Osteoblast (primary cell): ENCODE results near the gene CCNL2. TPM values are rescaled to one million over a fixed set of nuclear protein-coding genes. Genes with fewer than 3 reads are reported as not detected.

Source experiments
- DNase-seq: peaks from one replicate; pipeline ENCODE4 v3.0.0; 2011; ENCODE audit warnings: low spot score, mixed read lengths; ENCODE audit not compliant: insufficient read length; ENCODE audit errors: missing footprints
- H2AFZ ChIP-seq: 2 replicates; pipeline ENCODE4 v1.6.0; 2011; ENCODE audit warnings: mild to moderate bottlenecking, low read length
- H3K27ac ChIP-seq: 2 replicates; pipeline ENCODE4 v1.5.1; 2011; ENCODE audit warnings: mild to moderate bottlenecking, low read depth, low read length, moderate library complexity
- H3K27me3 ChIP-seq: 2 replicates; pipeline ENCODE4 v1.6.0; 2012; ENCODE audit warnings: mild to moderate bottlenecking, control low read depth, inconsistent platforms, low read length, moderate library complexity; ENCODE audit not compliant: insufficient read depth
- H3K36me3 ChIP-seq: 2 replicates; pipeline ENCODE4 v1.5.1; 2011; ENCODE audit warnings: mild to moderate bottlenecking, low read length, control low read depth, moderate library complexity; ENCODE audit not compliant: insufficient read depth
- H3K4me1 ChIP-seq: 2 replicates; pipeline ENCODE4 v1.5.1; 2011; ENCODE audit warnings: mild to moderate bottlenecking, low read length, control low read depth, moderate library complexity; ENCODE audit not compliant: insufficient read depth
- H3K4me2 ChIP-seq: 2 replicates; pipeline ENCODE4 v1.6.0; 2011; ENCODE audit warnings: mild to moderate bottlenecking, low read length; ENCODE audit not compliant: insufficient read depth
- H3K4me3 ChIP-seq: fragments of 200-600 bp; sonication (generic); 3 replicates; pipeline ENCODE4 v1.5.1; 2012; ENCODE audit warnings: mild to moderate bottlenecking, low read length, inconsistent platforms; ENCODE audit not compliant: insufficient read depth
- H3K79me2 ChIP-seq: 2 replicates; pipeline ENCODE4 v1.6.0; 2012; ENCODE audit warnings: mild to moderate bottlenecking, low read length, control low read depth, inconsistent platforms; ENCODE audit not compliant: insufficient read depth
- H3K9me3 ChIP-seq: 2 replicates; pipeline ENCODE4 v1.5.1; 2011; ENCODE audit warnings: low read depth, low read length, control low read depth
- H4K20me1 ChIP-seq: 2 replicates; pipeline ENCODE4 v1.6.0; 2012; ENCODE audit warnings: mild to moderate bottlenecking, low read length, control low read depth; ENCODE audit not compliant: insufficient read depth
- total RNA-seq: library from RNA; depleted of rRNA; stranded (reverse); fragments of >200 nt; gene quantifications from 2 replicates; pipeline ENCODE4 v1.2.3, GENCODE V29; 2012
- TF ChIP-seq, protein P1 (sequence below): IDR thresholded peaks from 2 replicates; pipeline ENCODE4 v1.5.1; 2011; ENCODE audit warnings: mild to moderate bottlenecking, low read depth, low read length, moderate library complexity; ENCODE audit errors: extremely low read depth

CCNL2 gene
- total RNA-seq, 1 donor = 138 TPM

DNA sequence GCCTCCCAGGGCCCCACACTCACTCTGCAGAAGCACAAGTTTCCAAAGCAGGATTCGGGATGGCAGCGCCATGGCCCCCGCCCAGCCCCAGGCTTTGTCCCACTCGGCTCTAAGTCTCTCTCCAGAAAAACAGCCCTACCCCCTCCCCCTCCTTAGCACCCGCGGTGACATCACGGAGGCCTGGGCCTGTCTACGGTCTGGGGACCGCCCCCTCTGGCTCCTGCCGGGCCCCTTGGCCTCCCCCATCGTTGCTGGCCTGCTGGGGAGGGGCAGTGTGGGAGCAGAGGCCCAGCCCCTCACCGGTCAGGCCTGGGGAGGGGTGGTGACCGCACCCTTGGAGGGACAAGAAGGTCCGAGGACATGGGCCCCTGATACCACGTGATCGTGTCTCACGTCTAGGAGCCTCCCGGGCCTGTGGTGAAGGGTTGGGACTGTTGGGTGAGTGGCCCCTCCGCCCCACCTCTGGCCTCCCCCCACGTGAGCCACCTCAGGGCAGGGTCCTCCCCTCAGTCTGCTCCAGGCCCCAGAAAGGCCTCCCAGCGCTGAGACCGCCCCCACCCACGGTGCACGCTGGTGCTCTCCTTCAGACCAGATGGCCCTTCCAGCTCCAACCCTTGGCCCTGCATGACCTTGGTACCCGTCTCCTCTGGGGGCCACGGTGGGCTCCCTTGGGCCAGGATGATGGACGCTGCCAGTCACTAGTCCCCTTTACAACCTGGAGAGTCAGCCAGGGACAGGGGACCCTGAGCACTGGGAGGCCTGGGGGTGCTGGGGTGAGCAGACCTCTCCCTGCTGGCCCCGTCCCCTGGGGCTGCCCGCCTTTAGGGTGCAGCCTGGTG lies 40.5 kb downstream of the CCNL2 start, which contains the start of gene MXRA8:
MXRA8 (minus strand) TSS at position 123 of the 839 bp plus-strand sequence; CDS start at position 72, 51 bp downstream.
- H3K79me2 ChIP-seq = peaks cover 49% of the 10 kb centered on the region
- peaks cover 11% of the 10 kb centered on the region for H3K36me3 ChIP-seq
- H2AFZ ChIP-seq = peak within 1 kb of the TSS; percentile 70
- peaks cover 45% of the 10 kb centered on the region for H3K4me1 ChIP-seq
- peak; percentile 98 for DNase-seq
- TF ChIP-seq, protein P1, sequence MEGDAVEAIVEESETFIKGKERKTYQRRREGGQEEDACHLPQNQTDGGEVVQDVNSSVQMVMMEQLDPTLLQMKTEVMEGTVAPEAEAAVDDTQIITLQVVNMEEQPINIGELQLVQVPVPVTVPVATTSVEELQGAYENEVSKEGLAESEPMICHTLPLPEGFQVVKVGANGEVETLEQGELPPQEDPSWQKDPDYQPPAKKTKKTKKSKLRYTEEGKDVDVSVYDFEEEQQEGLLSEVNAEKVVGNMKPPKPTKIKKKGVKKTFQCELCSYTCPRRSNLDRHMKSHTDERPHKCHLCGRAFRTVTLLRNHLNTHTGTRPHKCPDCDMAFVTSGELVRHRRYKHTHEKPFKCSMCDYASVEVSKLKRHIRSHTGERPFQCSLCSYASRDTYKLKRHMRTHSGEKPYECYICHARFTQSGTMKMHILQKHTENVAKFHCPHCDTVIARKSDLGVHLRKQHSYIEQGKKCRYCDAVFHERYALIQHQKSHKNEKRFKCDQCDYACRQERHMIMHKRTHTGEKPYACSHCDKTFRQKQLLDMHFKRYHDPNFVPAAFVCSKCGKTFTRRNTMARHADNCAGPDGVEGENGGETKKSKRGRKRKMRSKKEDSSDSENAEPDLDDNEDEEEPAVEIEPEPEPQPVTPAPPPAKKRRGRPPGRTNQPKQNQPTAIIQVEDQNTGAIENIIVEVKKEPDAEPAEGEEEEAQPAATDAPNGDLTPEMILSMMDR = no peak
- H3K4me2 ChIP-seq = peak within 1 kb of the TSS; percentile 89
- H3K4me3 ChIP-seq = peak within 1 kb of the TSS; percentile 95
- H3K27ac ChIP-seq = peak within 1 kb of the TSS; percentile 85
- no peaks in the 10 kb centered on the region for H3K9me3 ChIP-seq
- peaks cover 13% of the 10 kb centered on the region for H4K20me1 ChIP-seq
- H3K27me3 ChIP-seq = no peaks in the 10 kb centered on the region

DNA sequence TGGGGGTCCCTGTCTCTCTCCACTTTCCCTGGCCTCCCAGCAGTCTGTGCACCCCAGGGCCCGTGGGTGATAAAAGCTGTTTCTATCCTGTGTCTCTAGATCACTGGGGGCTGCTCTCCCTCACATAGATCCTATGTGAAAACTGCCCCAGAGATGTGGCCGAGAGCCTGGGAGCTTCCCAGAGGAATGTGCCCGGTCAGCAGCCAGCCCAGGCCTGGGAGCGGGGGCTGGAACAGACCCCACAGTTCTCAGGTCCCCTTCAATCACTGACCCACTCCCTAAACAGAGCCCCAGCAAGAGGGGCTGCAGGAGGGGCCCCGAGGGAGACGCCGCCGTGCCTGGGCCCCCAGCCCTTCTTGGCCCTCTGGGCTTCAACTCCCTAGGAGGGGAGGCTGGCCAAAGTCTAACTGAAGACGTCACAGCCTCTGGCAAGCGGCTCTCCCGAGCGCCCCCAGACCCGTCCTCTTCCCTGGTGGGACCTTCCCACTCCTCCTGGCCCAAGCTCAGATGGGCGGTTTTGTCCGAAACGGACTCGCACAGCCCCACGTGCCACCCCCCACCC lies 41.2 kb downstream of the CCNL2 start:
- TF ChIP-seq, protein P1 = no peak
- peak; percentile 90 for DNase-seq
- Histone ChIP-seq H3K27ac (peak overlapping the region; percentile 85), H3K4me3 (peak overlapping the region; percentile 95), H2AFZ (no peak overlapping the region), H4K20me1 (peaks cover 18% of the 10 kb centered on the region), H3K9me3 (no peaks in the 10 kb centered on the region), H3K36me3 (peaks cover 18% of the 10 kb centered on the region), H3K79me2 (peaks cover 56% of the 10 kb centered on the region), H3K4me2 (peak overlapping the region; percentile 89), H3K27me3 (no peaks in the 10 kb centered on the region), H3K4me1 (peaks cover 45% of the 10 kb centered on the region)

DNA sequence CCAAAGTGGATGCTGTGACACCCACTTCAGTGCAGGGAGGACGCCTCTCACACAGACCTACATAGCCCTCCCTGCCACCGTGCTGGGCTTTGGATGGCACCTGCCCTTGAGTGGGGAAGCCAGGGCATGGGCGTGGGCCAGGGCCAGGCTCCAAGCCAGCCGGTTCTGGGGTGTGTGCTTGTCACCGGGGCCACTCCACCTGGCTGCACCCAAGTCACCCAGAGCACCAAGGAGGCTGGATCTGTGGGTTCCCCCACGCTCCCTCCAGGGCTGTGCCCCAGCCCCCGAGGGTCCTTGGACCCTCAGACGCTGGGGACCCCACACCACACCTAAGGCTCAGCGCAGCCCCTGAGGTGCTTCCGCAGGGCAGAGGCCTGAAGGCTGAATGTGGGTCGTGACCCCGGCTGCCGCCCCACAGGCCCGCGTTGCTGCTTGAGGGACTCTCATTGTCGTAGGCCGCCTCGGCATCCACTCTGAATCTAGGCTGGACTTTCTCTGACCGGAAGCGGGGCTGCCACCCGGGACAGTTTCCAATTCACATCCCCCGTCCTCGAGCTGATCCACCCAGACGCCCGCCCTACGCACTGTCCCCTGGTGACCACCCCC lies 42.2 kb downstream of the CCNL2 start:
- Histone ChIP-seq H3K36me3 (peaks cover 27% of the 10 kb centered on the region), H2AFZ (no peak overlapping the region), H3K4me1 (peaks cover 40% of the 10 kb centered on the region), H3K27me3 (no peaks in the 10 kb centered on the region), H3K9me3 (no peaks in the 10 kb centered on the region), H4K20me1 (peaks cover 27% of the 10 kb centered on the region), H3K4me2 (peak overlapping the region; percentile 89), H3K79me2 (peaks cover 61% of the 10 kb centered on the region), H3K4me3 (peak overlapping the region; percentile 95), H3K27ac (peak overlapping the region; percentile 85)
- TF ChIP-seq, protein P1 = no peak
- DNase-seq = peak; percentile 89
